ENCODE data around the gene COX7B2. TPM values are rescaled to one million over a fixed set of nuclear protein-coding genes. Genes with fewer than 3 reads are reported as not detected.

Gene COX7B2
- polyA plus RNA-seq, 2 of the 4 experiments (the other 2 are of a cell fraction) = not detected

- no peak for ATAC-seq
Measured at GRCh38 chr4:46839128-46839527, 69.9 kb downstream of the COX7B2 start.

GRCh38 chr4:46837639-46838038, 71.4 kb downstream of the COX7B2 start:
- FAIRE-seq (no peak), DNase-seq (ENCODE audit: low read depth in 1 of 2, low spot score in 1 of 2) (no peak), ATAC-seq (no peak)
- POLR2A ChIA-PET = no interaction called here
- WGBS (ENCODE audit: missing lambda C conversion rate) = 0% methylated on average over 2 of the region's 2 CpGs
- Histone ChIP-seq H3K4me2 (no peak overlapping the region), H3K27ac (no peak overlapping the region), H3K4me3 (no peak overlapping the region), H3K4me1 (no peaks in the 10 kb centered on the region), H3K9me3 (no peaks in the 10 kb centered on the region)
- CTCF ChIA-PET = no interaction called here
- TF ChIP-seq HOXA7 (CRISPR knock-in tag; IDR thresholded peaks at IDR 0.05) (no peak), HMGXB4 (CRISPR knock-in tag; IDR thresholded peaks at IDR 0.05; ENCODE audit: borderline replicate concordance) (no peak), CHD4 (IDR thresholded peaks at IDR 0.05; ENCODE audit: borderline replicate concordance) (no peak), ELK1 (IDR thresholded peaks at IDR 0.05; ENCODE audit: low read depth, low read length) (no peak), BCL3 (IDR thresholded peaks at IDR 0.05) (no peak), FOSB (CRISPR knock-in tag; IDR thresholded peaks at IDR 0.05) (no peak), PBX3 (IDR thresholded peaks at IDR 0.05) (no peak), TP53 (CRISPR knock-in tag; IDR thresholded peaks at IDR 0.05) (no peak), ZSCAN20 (CRISPR knock-in tag; IDR thresholded peaks at IDR 0.05) (no peak), ZC3H11A (IDR thresholded peaks at IDR 0.05) (no peak), SREBF2 (IDR thresholded peaks at IDR 0.05) (no peak), ZNF302 (CRISPR knock-in tag; IDR thresholded peaks at IDR 0.05) (no peak), SMC3 (IDR thresholded peaks at IDR 0.05) (no peak), FOSL2 (IDR thresholded peaks at IDR 0.05) (no peak), FOSL2 (CRISPR knock-in tag; IDR thresholded peaks at IDR 0.05) (no peak)

More at GRCh38 chr4:46839128-46839527, 69.9 kb downstream of the COX7B2 start:
- H3K27ac ChIP-seq = no peak overlapping the region
- no peak overlapping the region for H3K4me3 ChIP-seq
- no peak overlapping the region for H3K4me2 ChIP-seq
- no peak for DNase-seq (ENCODE audit: low read depth in 1 of 2, low spot score in 1 of 2)
- CTCF ChIA-PET = interaction anchor here (0.9 kb wide), 1 partner anchor 25 kb away, joined by 4 read pairs; no protein-coding TSS in a partner anchor
- no peak for FAIRE-seq
- no peaks in the 10 kb centered on the region for H3K9me3 ChIP-seq
- POLR2A ChIA-PET = no interaction called here
- TF ChIP-seq POLR2A (IDR thresholded peaks at IDR 0.05; ENCODE audit: low read length) (no peak), CEBPB (IDR thresholded peaks at IDR 0.05) (no peak), EHMT2 (IDR thresholded peaks at IDR 0.05; ENCODE audit: low read depth) (no peak), SMC3 (IDR thresholded peaks at IDR 0.05) (no peak), ESRRA (IDR thresholded peaks at IDR 0.05; ENCODE audit: borderline replicate concordance, low read length) (no peak), CBX2 (IDR thresholded peaks at IDR 0.05; ENCODE audit: borderline replicate concordance, low read depth) (no peak), MYC (IDR thresholded peaks at IDR 0.05; ENCODE audit: borderline replicate concordance, low read length) (no peak), JUNB (IDR thresholded peaks at IDR 0.05) (no peak), HES2 (IDR thresholded peaks at IDR 0.05) (no peak), E2F6 (IDR thresholded peaks at IDR 0.05; ENCODE audit: borderline replicate concordance, low read depth) (no peak), RARB (CRISPR knock-in tag; IDR thresholded peaks at IDR 0.05) (no peak), ATOH8 (CRISPR knock-in tag; IDR thresholded peaks at IDR 0.05; ENCODE audit: low read depth) (no peak), CBX8 (IDR thresholded peaks at IDR 0.05) (no peak)
- H3K4me1 ChIP-seq = no peaks in the 10 kb centered on the region
- WGBS (ENCODE audit: missing lambda C conversion rate) = 0% methylated on average over 1 of the region's 1 CpG
